Mesendoderm (in vitro differentiated cells): ENCODE measurements around the gene AKR1E2.
"Not testable (repeated sequence)": the region's sequence is repeated elsewhere in the genome, so short reads cannot be mapped to it uniquely, and the experiment has no call there.

Experiments
- DNase-seq: peaks from one replicate; pipeline ENCODE4 v3.0.0; 2013
- H2AK5ac ChIP-seq: 2 replicates; pipeline ENCODE4 v1.6.1; 2013; ENCODE audit warnings: low read length, inconsistent platforms
- H2BK120ac ChIP-seq: 2 replicates; pipeline ENCODE4 v1.6.1; 2013; ENCODE audit warnings: low read depth, mild to moderate bottlenecking, low read length, moderate library complexity, mixed read lengths
- H2BK15ac ChIP-seq: replicated peaks from 2 replicates; pipeline ENCODE4 v1.6.1; 2013; ENCODE audit warnings: low read depth, mild to moderate bottlenecking, moderate library complexity
- H2BK5ac ChIP-seq: 2 replicates; pipeline ENCODE4 v1.6.1; 2013; ENCODE audit warnings: low read length, inconsistent platforms
- H3K18ac ChIP-seq: 2 replicates; pipeline ENCODE4 v1.6.1; 2013; ENCODE audit warnings: mild to moderate bottlenecking, low read length, mixed read lengths
- H3K23ac ChIP-seq: one replicate; pipeline ENCODE4 v1.6.1; 2013; ENCODE audit warnings: low read length
- H3K27ac ChIP-seq: 2 replicates; pipeline ENCODE4 v1.5.1; 2013; ENCODE audit warnings: low read depth, mild to moderate bottlenecking, inconsistent platforms, low read length, moderate library complexity
- H3K27me3 ChIP-seq: 2 replicates; pipeline ENCODE4 v1.6.1; 2013; ENCODE audit warnings: low read length, control low read depth, mild to moderate bottlenecking, inconsistent platforms; ENCODE audit not compliant: insufficient read depth, poor library complexity
- H3K36me3 ChIP-seq: 2 replicates; pipeline ENCODE4 v1.6.1; 2013; ENCODE audit warnings: low read length, inconsistent platforms; ENCODE audit not compliant: control insufficient read depth, insufficient read depth
- H3K4ac ChIP-seq: one replicate; pipeline ENCODE4 v1.6.1; 2013; ENCODE audit warnings: low read depth, mild to moderate bottlenecking, low read length, moderate library complexity
- H3K4me1 ChIP-seq: 2 replicates; pipeline ENCODE4 v1.6.1; 2013; ENCODE audit warnings: low read depth, low read length, inconsistent platforms; ENCODE audit not compliant: control insufficient read depth
- H3K4me2 ChIP-seq: 2 replicates; pipeline ENCODE4 v1.6.1; 2013; ENCODE audit warnings: low read length
- H3K4me3 ChIP-seq: 2 replicates; pipeline ENCODE4 v1.5.1; 2013; ENCODE audit warnings: mild to moderate bottlenecking, low read length
- H3K56ac ChIP-seq: one replicate; pipeline ENCODE4 v1.6.1; 2013; ENCODE audit warnings: low read length
- H3K79me1 ChIP-seq: 2 replicates; pipeline ENCODE4 v1.6.1; 2013; ENCODE audit warnings: low read length, inconsistent platforms
- H3K79me2 ChIP-seq: 2 replicates; pipeline ENCODE4 v1.6.1; 2013; ENCODE audit warnings: mild to moderate bottlenecking, low read length; ENCODE audit not compliant: control insufficient read depth, insufficient read depth
- H3K9ac ChIP-seq: 2 replicates; pipeline ENCODE4 v1.6.1; 2013; ENCODE audit warnings: low read length, inconsistent platforms
- H4K5ac ChIP-seq: one replicate; pipeline ENCODE4 v1.6.1; 2013; ENCODE audit warnings: low read length
- H4K8ac ChIP-seq: one replicate; pipeline ENCODE4 v1.6.1; 2013; ENCODE audit warnings: low read depth, mild to moderate bottlenecking, control low read depth, low read length, moderate library complexity
- WGBS: extraction: QIAGEN DNeasy Blood & Tissue Kit; methylation state at CpG from one replicate; pipeline ENCODE4 v1.1.7; 2013; ENCODE audit warnings: low lambda C conversion rate, missing lambda C conversion rate; ENCODE audit not compliant: insufficient coverage; ENCODE audit errors: extremely low coverage; 5-methylcytosine and 5-hydroxymethylcytosine counted together

The AKR1E2 gene

GRCh38 chr10:4815646-4816180 is 10.3 kb upstream of the AKR1E2 start:
- peak; percentile 40 for DNase-seq
- not testable (repeated sequence) for H3K9ac ChIP-seq, H4K5ac ChIP-seq, H2AK5ac ChIP-seq, H2BK15ac ChIP-seq, H3K79me2 ChIP-seq, H3K18ac ChIP-seq, H3K79me1 ChIP-seq, H3K4me3 ChIP-seq, H3K56ac ChIP-seq, H3K27ac ChIP-seq, H2BK5ac ChIP-seq, H3K4me1 ChIP-seq, H4K8ac ChIP-seq, H3K4me2 ChIP-seq, H3K4ac ChIP-seq, H3K36me3 ChIP-seq, H3K23ac ChIP-seq, H3K27me3 ChIP-seq, H2BK120ac ChIP-seq
- WGBS = no CpG with 5 or more reads among the region's 11 CpGs

DNA sequence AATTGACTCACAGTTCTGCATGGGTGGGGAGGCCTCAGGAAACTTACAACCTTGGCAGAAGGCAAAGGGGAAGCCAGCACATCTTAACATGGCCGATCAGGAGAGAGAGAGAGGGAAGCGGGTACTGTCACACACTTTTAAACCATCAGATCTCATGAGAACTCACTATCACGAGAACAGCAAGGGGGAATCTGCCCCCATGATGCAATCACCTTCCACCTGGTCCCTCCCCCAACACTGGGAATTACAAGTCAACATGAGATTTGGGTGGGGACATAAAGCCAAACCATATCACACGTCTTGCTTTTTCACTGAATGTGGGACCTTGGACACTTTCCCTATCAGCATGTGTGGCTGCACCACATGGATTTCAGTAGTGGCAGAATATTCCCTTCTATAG is 9.0 kb upstream of the AKR1E2 start:
- Histone ChIP-seq H3K4me2 (no peak overlapping the region), H3K4me1 (peaks cover 3% of the 10 kb centered on the region), H3K23ac (no peak overlapping the region), H3K9ac (no peak overlapping the region), H3K4ac (no peak overlapping the region), H4K8ac (no peak overlapping the region), H3K79me1 (no peaks in the 10 kb centered on the region), H3K56ac (no peak overlapping the region), H2AK5ac (no peak overlapping the region), H3K4me3 (no peak overlapping the region), H3K27me3 (no peaks in the 10 kb centered on the region), H2BK5ac (no peak overlapping the region), H3K27ac (no peak overlapping the region), H3K18ac (no peak overlapping the region), H2BK15ac (no peak overlapping the region), H3K36me3 (no peaks in the 10 kb centered on the region), H3K79me2 (no peaks in the 10 kb centered on the region), H2BK120ac (no peak overlapping the region), H4K5ac (no peak overlapping the region)
- peak; percentile 5 for DNase-seq
- WGBS = no CpG with 5 or more reads among the region's 4 CpGs

DNA sequence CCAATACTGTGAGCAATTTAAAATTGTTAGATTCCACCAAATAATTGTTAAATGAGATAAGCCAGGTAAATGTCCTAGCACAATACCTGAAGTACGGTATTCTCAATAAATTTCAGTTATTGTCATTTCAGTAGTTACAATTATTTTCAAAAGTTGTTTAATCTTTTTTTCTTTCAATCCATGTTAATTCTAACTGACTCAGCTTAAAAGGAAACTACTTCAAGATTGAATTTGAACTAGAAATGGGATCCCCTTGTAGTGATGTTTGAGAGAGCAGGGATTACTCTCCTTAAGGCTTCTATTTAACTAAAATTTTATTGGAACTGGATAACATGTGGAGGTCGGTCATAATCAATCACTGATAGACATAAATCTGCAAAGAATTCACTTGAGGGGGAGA is 6.9 kb upstream of the AKR1E2 start:
- no peaks in the 10 kb centered on the region for H3K79me1 ChIP-seq
- no peaks in the 10 kb centered on the region for H3K27me3 ChIP-seq
- H2AK5ac ChIP-seq = no peak overlapping the region
- no peak overlapping the region for H2BK120ac ChIP-seq
- H2BK15ac ChIP-seq = no peak overlapping the region
- no peak overlapping the region for H3K18ac ChIP-seq
- H3K27ac ChIP-seq = no peak overlapping the region
- no peak overlapping the region for H3K23ac ChIP-seq
- H3K4ac ChIP-seq = peak overlapping the region; percentile 24
- H3K36me3 ChIP-seq = no peaks in the 10 kb centered on the region
- WGBS = no CpG with 5 or more reads among the region's 2 CpGs
- H4K5ac ChIP-seq = no peak overlapping the region
- H2BK5ac ChIP-seq = no peak overlapping the region
- no peak overlapping the region for H3K9ac ChIP-seq
- no peak overlapping the region for H3K4me3 ChIP-seq
- H3K4me1 ChIP-seq = peaks cover 3% of the 10 kb centered on the region
- no peak overlapping the region for H3K56ac ChIP-seq
- no peak overlapping the region for H4K8ac ChIP-seq
- DNase-seq = no peak
- no peaks in the 10 kb centered on the region for H3K79me2 ChIP-seq
- no peak overlapping the region for H3K4me2 ChIP-seq

DNA sequence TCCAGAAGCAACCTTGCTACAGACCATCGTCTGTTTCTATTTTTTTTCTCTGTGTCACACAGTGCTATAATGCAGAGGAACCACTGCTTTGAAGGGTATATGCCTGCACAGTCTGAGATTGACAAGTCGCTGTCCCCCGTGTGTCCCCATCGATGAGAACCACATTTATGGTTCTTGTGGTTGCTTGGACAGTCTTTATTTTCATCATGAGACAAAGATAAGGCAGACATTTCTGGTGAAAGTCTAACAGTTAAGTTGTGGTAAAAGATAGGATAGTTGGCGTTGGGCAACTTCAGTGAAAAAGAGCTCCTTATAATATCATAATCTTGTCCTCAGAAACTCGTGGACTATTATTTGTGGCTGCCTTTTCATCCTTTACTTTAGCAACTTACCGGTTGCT is 6.3 kb upstream of the AKR1E2 start:
- Histone ChIP-seq H3K79me1 (no peaks in the 10 kb centered on the region), H3K27me3 (no peaks in the 10 kb centered on the region), H2BK15ac (no peak overlapping the region), H4K5ac (no peak overlapping the region), H2AK5ac (no peak overlapping the region), H3K27ac (no peak overlapping the region), H3K36me3 (no peaks in the 10 kb centered on the region), H3K23ac (no peak overlapping the region), H3K4me1 (peaks cover 3% of the 10 kb centered on the region), H3K79me2 (no peaks in the 10 kb centered on the region), H3K56ac (no peak overlapping the region), H3K4me2 (no peak overlapping the region), H3K9ac (no peak overlapping the region), H3K18ac (no peak overlapping the region), H2BK120ac (no peak overlapping the region), H2BK5ac (no peak overlapping the region), H3K4me3 (no peak overlapping the region), H3K4ac (no peak overlapping the region), H4K8ac (no peak overlapping the region)
- no CpG with 5 or more reads among the region's 7 CpGs for WGBS
- DNase-seq = no peak

DNA sequence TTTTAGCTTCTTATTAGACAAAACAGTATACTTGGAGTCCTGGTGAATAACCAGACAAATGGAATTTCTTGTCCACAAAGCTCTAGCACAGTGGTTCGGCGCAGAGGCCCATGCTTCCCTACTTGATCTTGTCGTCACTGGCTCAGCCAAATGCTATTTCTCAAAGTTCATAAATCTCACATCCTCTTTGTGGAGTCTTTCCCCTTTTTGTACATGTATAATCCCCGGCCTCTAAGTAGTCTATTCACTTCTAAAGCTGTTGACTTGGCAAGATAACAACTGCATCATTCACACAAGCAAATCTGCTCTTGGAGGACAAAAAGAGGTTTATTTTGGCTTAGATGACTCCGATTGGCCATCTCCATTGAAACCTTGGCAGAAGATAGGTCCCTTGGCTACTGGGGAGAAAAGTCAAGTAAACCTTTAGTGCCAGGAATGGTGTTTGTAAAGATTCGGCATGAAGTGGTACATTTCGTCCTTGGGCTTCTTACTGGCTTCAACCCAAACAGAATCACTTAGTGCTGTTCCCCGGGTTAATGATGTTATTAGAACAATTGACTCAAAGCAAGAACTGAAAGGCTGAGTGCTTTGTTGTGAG is 5.1 kb upstream of the AKR1E2 start:
- no peaks in the 10 kb centered on the region for H3K36me3 ChIP-seq
- no peak for DNase-seq
- H3K4me3 ChIP-seq = no peak overlapping the region
- no peak overlapping the region for H3K27ac ChIP-seq
- no peak overlapping the region for H3K23ac ChIP-seq
- H3K27me3 ChIP-seq = no peaks in the 10 kb centered on the region
- no peak overlapping the region for H2AK5ac ChIP-seq
- H3K79me2 ChIP-seq = no peaks in the 10 kb centered on the region
- no peak overlapping the region for H2BK120ac ChIP-seq
- H2BK15ac ChIP-seq = no peak overlapping the region
- H3K4me2 ChIP-seq = no peak overlapping the region
- H2BK5ac ChIP-seq = no peak overlapping the region
- H4K5ac ChIP-seq = no peak overlapping the region
- WGBS = no CpG with 5 or more reads among the region's 8 CpGs
- no peak overlapping the region for H4K8ac ChIP-seq
- H3K4me1 ChIP-seq = peaks cover 3% of the 10 kb centered on the region
- H3K4ac ChIP-seq = no peak overlapping the region
- no peak overlapping the region for H3K18ac ChIP-seq
- H3K79me1 ChIP-seq = no peaks in the 10 kb centered on the region
- no peak overlapping the region for H3K56ac ChIP-seq
- no peak overlapping the region for H3K9ac ChIP-seq

GRCh38 chr10:4822208-4822607 is 3.8 kb upstream of the AKR1E2 start:
- no peak overlapping the region for H2BK15ac ChIP-seq

More at GRCh38 chr10:4822208-4822607, 3.8 kb upstream of the AKR1E2 start:
- Histone ChIP-seq H3K56ac (no peak overlapping the region), H3K4me3 (no peak overlapping the region), H3K4me1 (peaks cover 3% of the 10 kb centered on the region), H3K27ac (no peak overlapping the region), H4K8ac (no peak overlapping the region), H3K4me2 (no peak overlapping the region), H3K79me2 (no peaks in the 10 kb centered on the region), H2BK120ac (no peak overlapping the region), H3K9ac (no peak overlapping the region), H2AK5ac (no peak overlapping the region), H3K23ac (no peak overlapping the region), H2BK5ac (no peak overlapping the region), H3K18ac (no peak overlapping the region), H4K5ac (no peak overlapping the region), H3K4ac (no peak overlapping the region), H3K27me3 (no peaks in the 10 kb centered on the region), H3K36me3 (no peaks in the 10 kb centered on the region), H3K79me1 (no peaks in the 10 kb centered on the region)
- DNase-seq = peak; percentile 91
- 100% methylated on average over 2 of the region's 5 CpGs for WGBS
